A549 (cell line): Measurements from ENCODE around the gene STAT2. TPM values are rescaled to one million over a fixed set of nuclear protein-coding genes. Genes with fewer than 3 reads are reported as not detected.
"Not testable (repeated sequence)": the region's sequence is repeated elsewhere in the genome, so short reads cannot be mapped to it uniquely, and the experiment has no call there.

ENCODE experiments used
- ATAC-seq, 2 experiments: fragments of 200-7000 bp in 1 of 2; fragments of >200 bp in 1 of 2; cut with Nextera tagmentation in 1 of 2; cut with Tn5 transposase in 1 of 2; 3 replicates each; pipeline versions ENCODE4 v1.8.0 to v1.9.1; 2018 to 2020; ENCODE audit warnings: mild to moderate bottlenecking in 1 of 2, moderate library complexity in 1 of 2
- CTCF ChIA-PET: fragments of 300-600 bp; sonication (Branson Sonifier 250); formaldehyde crosslinking; extraction: SDS; loops from one replicate; lab custom pipeline; 2021; ENCODE audit warnings: antibody characterized with exemption, inconsistent platforms; lab: Yijun Ruan, JAX
- POLR2A ChIA-PET: fragments of 350-600 bp; formaldehyde crosslinking; extraction: SDS; loops from one replicate; lab custom pipeline; 2021; ENCODE audit warnings: antibody characterized with exemption, inconsistent platforms; lab: Yijun Ruan, JAX
- DNase-seq, 2 experiments: peaks; one replicate each; pipeline versions ENCODE4 v3.0.0 to v3.0.0-alpha.2; 2011 to 2016; ENCODE audit warnings: low read depth in 1 of 2, low spot score in 1 of 2
- FAIRE-seq: peaks from 2 replicates; lab custom pipeline; 2011; peaks lifted over from hg19 to GRCh38; lab: Jason Lieb, UNC
- H3K27ac ChIP-seq, 2 experiments: fragments of >200 bp; sonication (Bioruptor Twin); formaldehyde crosslinking; 3 replicates each; pipeline ENCODE4 v1.5.1; 2016 to 2017
- H3K4me1 ChIP-seq: fragments of >200 bp; sonication (Bioruptor Twin); formaldehyde crosslinking; 3 replicates; pipeline ENCODE4 v1.6.1; 2016
- H3K4me2 ChIP-seq: fragments of >200 bp; sonication (Bioruptor Twin); formaldehyde crosslinking; 3 replicates; pipeline ENCODE4 v1.6.1; 2016
- H3K4me3 ChIP-seq: fragments of >200 bp; sonication (Bioruptor Twin); formaldehyde crosslinking; 3 replicates; pipeline ENCODE4 v1.5.1; 2016
- H3K9me3 ChIP-seq: fragments of >200 bp; sonication (Bioruptor Twin); formaldehyde crosslinking; 3 replicates; pipeline ENCODE4 v1.6.1; 2016
- CBX2 ChIP-seq: fragments of 200-600 bp; sonication (generic); IDR thresholded peaks from 2 replicates; pipeline ENCODE4 v1.6.1; 2016; ENCODE audit warnings: low read depth, mild to moderate bottlenecking, borderline replicate concordance
- CEBPB ChIP-seq, 2 experiments: fragments of >200 bp in 1 of 2; sonication (Bioruptor Twin) in 1 of 2; formaldehyde crosslinking in 1 of 2; IDR thresholded peaks; 2 replicates each; pipeline ENCODE4 v1.6.1; 2012 to 2016
- EHF ChIP-seq: fragments of 250-450 bp; sonication (Bioruptor Pico); IDR thresholded peaks from 2 replicates; pipeline ENCODE4 v1.5.0; 2020; ENCODE audit warnings: mild to moderate bottlenecking
- GATA3 ChIP-seq: IDR thresholded peaks from 2 replicates; pipeline ENCODE4 v1.6.1; 2012; ENCODE audit warnings: borderline replicate concordance
- HEYL ChIP-seq: fragments of 250-450 bp; sonication (Bioruptor Pico); IDR thresholded peaks from 2 replicates; pipeline ENCODE4 v1.8.0; 2021; ENCODE audit warnings: mild to moderate bottlenecking, moderate library complexity
- KDM5A ChIP-seq: fragments of 200-600 bp; sonication (generic); IDR thresholded peaks from 2 replicates; pipeline ENCODE4 v1.6.1; 2016; ENCODE audit warnings: antibody characterized with exemption, mild to moderate bottlenecking
- NPAS2 ChIP-seq: fragments of 250-450 bp; sonication (Bioruptor Pico); IDR thresholded peaks from 2 replicates; pipeline ENCODE4 v1.8.0; 2022; ENCODE audit warnings: mild to moderate bottlenecking, moderate library complexity, borderline replicate concordance
- POLR2AphosphoS2 ChIP-seq: conservative IDR thresholded peaks from 2 replicates; pipeline ENCODE4 v1.6.1; 2012; ENCODE audit warnings: low read length, improper control_type of control experiment, inconsistent platforms
- RCOR1 ChIP-seq: fragments of 150-350 bp; IDR thresholded peaks from 2 replicates; pipeline ENCODE4 v1.6.1; 2014; ENCODE audit warnings: antibody characterized with exemption, low read length, low read depth
- RNF2 ChIP-seq: fragments of 200-600 bp; sonication (generic); IDR thresholded peaks from 2 replicates; pipeline ENCODE4 v1.6.1; 2016; ENCODE audit warnings: low read depth, mild to moderate bottlenecking, antibody characterized with exemption, moderate library complexity, borderline replicate concordance
- ZC3H11A ChIP-seq: fragments of 450-650 bp; IDR thresholded peaks from 2 replicates; pipeline ENCODE4 v1.6.1; 2014; ENCODE audit warnings: antibody characterized with exemption, mild to moderate bottlenecking
- ZFP36 ChIP-seq: fragments of 450-650 bp; IDR thresholded peaks from 2 replicates; pipeline ENCODE4 v1.6.1; 2014; ENCODE audit warnings: borderline replicate concordance; ENCODE audit not compliant: partially characterized antibody
- ZNF302 ChIP-seq: fragments of 250-450 bp; sonication (Bioruptor Pico); IDR thresholded peaks from 2 replicates; pipeline ENCODE4 v1.9.0; 2021; ENCODE audit warnings: inconsistent platforms, mild to moderate bottlenecking, moderate library complexity
- WGBS: methylation state at CpG from one replicate; pipeline ENCODE4 v1.1.6; 2017; ENCODE audit errors: missing lambda C conversion rate; 5-methylcytosine and 5-hydroxymethylcytosine counted together
- polyA plus RNA-seq, 4 experiments: library from polyadenylated mRNA; depleted of rRNA in 3 of 4; stranded (reverse); fragments of >200 nt; fragmentation: RNase III in 1 of 4; extraction: RNeasy Plus Mini Kit Qiagen cat#74134 plus additional on column Dnase treatment in 1 of 4; gene quantifications; 2 replicates in 3 of 4; 3 replicates in 1 of 4; pipeline ENCODE4 v1.2.3, GENCODE V29; 2011 to 2017
- TF ChIP-seq, protein P1 (sequence below): fragments of 450-650 bp; IDR thresholded peaks from 2 replicates; pipeline ENCODE4 v1.6.1; 2014; ENCODE audit warnings: antibody characterized with exemption
- TF ChIP-seq, protein P2 (sequence below): fragments of >200 bp; sonication (Bioruptor Twin); formaldehyde crosslinking; IDR thresholded peaks from 3 replicates; pipeline ENCODE4 v1.6.1; 2016
- TF ChIP-seq, protein P3 (sequence below): IDR thresholded peaks from 2 replicates; pipeline ENCODE4 v1.6.1; 2012; ENCODE audit warnings: low read depth, borderline replicate concordance
- TF ChIP-seq, protein P4 (sequence below): fragments of 150-350 bp; IDR thresholded peaks from 2 replicates; pipeline ENCODE4 v1.6.1; 2014; ENCODE audit warnings: low read depth, mild to moderate bottlenecking, low read length

Gene STAT2
- polyA plus RNA-seq, 2 of the 4 experiments (the other 2 are of a cell fraction), result 22.2 to 29.5 TPM

DNA sequence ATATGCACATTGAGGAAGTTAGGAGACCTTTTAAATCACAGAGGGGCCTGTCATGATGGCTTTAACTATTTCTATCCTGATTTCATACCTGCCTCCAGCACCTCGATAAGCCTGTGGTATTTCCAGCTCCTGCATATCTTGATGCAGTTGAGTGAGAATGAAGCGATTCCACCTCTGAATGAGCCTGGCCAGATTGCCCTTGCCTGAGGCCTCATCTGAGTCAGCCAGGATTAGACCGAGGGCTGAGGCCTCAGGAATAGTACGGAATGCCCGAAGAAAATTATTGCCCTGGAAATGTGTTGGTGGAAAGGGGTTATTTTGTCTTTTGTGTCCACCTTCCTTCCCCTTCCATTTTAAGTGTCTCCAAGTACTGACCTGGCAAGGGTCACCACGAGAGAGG is 35.7 kb downstream of the STAT2 start:
- ChIA-PET CTCF (interaction anchor here (0.5 to 1.0 kb wide), 2 partner anchors 21 to 547 kb away, joined by 3 to 5 read pairs; no protein-coding TSS in a partner anchor), POLR2A (interaction anchor here (0.8 kb wide), 1 partner anchor 8 kb away, joined by 3 read pairs; no protein-coding TSS in a partner anchor)
- no peak for FAIRE-seq
- Histone ChIP-seq H3K4me3 (no peak overlapping the region), H3K4me2 (no peak overlapping the region), H3K9me3 (no peaks in the 10 kb centered on the region), H3K27ac (no peak overlapping the region), H3K4me1 (no peaks in the 10 kb centered on the region)
- ATAC-seq, result no peak
- WGBS, result 81% methylated on average over 6 of the region's 6 CpGs
- TF ChIP-seq, protein P1, sequence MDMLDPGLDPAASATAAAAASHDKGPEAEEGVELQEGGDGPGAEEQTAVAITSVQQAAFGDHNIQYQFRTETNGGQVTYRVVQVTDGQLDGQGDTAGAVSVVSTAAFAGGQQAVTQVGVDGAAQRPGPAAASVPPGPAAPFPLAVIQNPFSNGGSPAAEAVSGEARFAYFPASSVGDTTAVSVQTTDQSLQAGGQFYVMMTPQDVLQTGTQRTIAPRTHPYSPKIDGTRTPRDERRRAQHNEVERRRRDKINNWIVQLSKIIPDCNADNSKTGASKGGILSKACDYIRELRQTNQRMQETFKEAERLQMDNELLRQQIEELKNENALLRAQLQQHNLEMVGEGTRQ, result no peak
- TF ChIP-seq, protein P2, sequence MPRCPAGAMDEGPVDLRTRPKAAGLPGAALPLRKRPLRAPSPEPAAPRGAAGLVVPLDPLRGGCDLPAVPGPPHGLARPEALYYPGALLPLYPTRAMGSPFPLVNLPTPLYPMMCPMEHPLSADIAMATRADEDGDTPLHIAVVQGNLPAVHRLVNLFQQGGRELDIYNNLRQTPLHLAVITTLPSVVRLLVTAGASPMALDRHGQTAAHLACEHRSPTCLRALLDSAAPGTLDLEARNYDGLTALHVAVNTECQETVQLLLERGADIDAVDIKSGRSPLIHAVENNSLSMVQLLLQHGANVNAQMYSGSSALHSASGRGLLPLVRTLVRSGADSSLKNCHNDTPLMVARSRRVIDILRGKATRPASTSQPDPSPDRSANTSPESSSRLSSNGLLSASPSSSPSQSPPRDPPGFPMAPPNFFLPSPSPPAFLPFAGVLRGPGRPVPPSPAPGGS, result no peak
- TF ChIP-seq CEBPB (IDR thresholded peaks at IDR 0.05), result no peak
- no peak for TF ChIP-seq CBX2
- TF ChIP-seq, protein P3, sequence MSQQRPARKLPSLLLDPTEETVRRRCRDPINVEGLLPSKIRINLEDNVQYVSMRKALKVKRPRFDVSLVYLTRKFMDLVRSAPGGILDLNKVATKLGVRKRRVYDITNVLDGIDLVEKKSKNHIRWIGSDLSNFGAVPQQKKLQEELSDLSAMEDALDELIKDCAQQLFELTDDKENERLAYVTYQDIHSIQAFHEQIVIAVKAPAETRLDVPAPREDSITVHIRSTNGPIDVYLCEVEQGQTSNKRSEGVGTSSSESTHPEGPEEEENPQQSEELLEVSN, result no peak
- TF ChIP-seq ZFP36, result no peak
- TF ChIP-seq HEYL, result no peak
- no peak for TF ChIP-seq ZC3H11A
- no peak for TF ChIP-seq NPAS2 (CRISPR knock-in tag)
- TF ChIP-seq RCOR1, result no peak
- TF ChIP-seq, protein P4, sequence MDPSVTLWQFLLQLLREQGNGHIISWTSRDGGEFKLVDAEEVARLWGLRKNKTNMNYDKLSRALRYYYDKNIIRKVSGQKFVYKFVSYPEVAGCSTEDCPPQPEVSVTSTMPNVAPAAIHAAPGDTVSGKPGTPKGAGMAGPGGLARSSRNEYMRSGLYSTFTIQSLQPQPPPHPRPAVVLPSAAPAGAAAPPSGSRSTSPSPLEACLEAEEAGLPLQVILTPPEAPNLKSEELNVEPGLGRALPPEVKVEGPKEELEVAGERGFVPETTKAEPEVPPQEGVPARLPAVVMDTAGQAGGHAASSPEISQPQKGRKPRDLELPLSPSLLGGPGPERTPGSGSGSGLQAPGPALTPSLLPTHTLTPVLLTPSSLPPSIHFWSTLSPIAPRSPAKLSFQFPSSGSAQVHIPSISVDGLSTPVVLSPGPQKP, result no peak
- TF ChIP-seq GATA3, result no peak
- no peak for TF ChIP-seq RNF2
- TF ChIP-seq EHF (CRISPR knock-in tag), result no peak
- TF ChIP-seq KDM5A, result no peak
- TF ChIP-seq ZNF302 (CRISPR knock-in tag), result no peak
- no peak for TF ChIP-seq POLR2AphosphoS2
- no peak for DNase-seq

DNA sequence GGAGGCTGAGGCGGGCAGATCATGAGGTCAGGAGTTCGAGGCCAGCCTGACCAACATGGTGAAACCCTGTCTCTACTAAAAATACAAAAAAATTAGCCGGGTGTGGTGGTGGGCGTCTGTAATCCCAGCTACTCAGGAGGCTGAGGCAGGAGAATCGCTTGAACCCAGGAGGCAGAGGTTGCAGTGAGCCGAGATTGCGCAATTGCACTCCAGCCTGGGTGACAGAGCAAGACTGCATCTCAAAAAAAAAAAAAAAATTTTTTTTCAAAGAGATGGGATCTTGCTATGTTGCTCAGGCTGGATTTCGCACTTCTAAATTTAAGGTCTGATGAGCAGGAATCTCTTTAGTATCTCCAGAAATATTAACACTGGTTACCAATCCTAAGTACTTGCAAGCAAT is 38.3 kb downstream of the STAT2 start:
- CTCF ChIA-PET, result interaction anchor here (1.3 to 2.4 kb wide), 2 partner anchors 12 to 143 kb away, joined by 3 to 6 read pairs; partner anchors contain the start of gene PAN2
- H3K27ac ChIP-seq, H3K4me2 ChIP-seq, ATAC-seq, DNase-seq, FAIRE-seq, POLR2A ChIA-PET: not testable (repeated sequence)
- WGBS, result 86% methylated on average over 8 of the region's 8 CpGs
- TF ChIP-seq CEBPB (IDR thresholded peaks at IDR 0.05), result peak; percentile 72 to 89; a peak in 3 of 4 replicates
- TF ChIP-seq, all 56 proteins: peak for 1; not testable (repeated sequence) for 55
- not testable (repeated sequence) for H3K4me1 ChIP-seq, H3K9me3 ChIP-seq, H3K4me3 ChIP-seq

DNA sequence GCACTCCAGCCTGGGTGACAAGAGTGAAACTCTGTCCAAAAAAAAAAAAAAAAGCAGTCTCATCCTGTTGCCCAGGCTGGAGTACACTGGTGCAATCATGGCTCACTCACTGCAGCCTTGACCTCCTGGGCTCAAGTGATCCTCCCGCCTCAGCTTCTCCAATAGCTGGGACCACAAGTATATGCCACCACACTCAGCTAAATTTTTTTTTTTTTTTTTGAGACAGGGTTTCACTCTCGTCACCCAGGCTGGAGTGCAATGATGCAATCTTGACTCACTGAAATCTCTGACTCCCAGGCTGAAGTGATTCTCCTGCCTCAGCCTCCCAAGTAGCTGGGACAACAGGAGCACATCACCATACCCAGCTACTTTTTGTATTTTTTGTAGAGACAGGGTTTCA is 38.9 kb downstream of the STAT2 start:
- Histone ChIP-seq H3K4me3 (no peak overlapping the region), H3K4me2 (no peak overlapping the region), H3K4me1 (0 out of 3 replicates have a peak, but pooled peaks cover 3% of the 10 kb centered on the region), H3K9me3 (no peaks in the 10 kb centered on the region), H3K27ac (no peak overlapping the region)
- FAIRE-seq, result no peak
- ChIA-PET POLR2A (interaction anchor here (1.2 kb wide), 1 partner anchor 13 kb away, joined by 3 read pairs; the partner anchor contains the start of gene PAN2), CTCF (interaction anchor here (1.3 to 2.4 kb wide), 2 partner anchors 13 to 143 kb away, joined by 3 to 6 read pairs; partner anchors contain the start of gene PAN2)
- no peak for TF ChIP-seq RCOR1
- TF ChIP-seq, protein P4, result no peak
- DNase-seq, result no peak
- ATAC-seq, result no peak
- 93% methylated on average over 2 of the region's 2 CpGs for WGBS
